Upper lobe of right lung (tissue), 1 donor: Measurements from ENCODE around the gene ZNF280A. TPM values are rescaled to one million over a fixed set of nuclear protein-coding genes. Genes with fewer than 3 reads are reported as not detected.
"Not testable (repeated sequence)": the region's sequence is repeated elsewhere in the genome, so short reads cannot be mapped to it uniquely, and the experiment has no call there.

Experiments used
- ATAC-seq: fragments of 200-7000 bp; cut with Tn5 transposase; one replicate; pipeline ENCODE4 v1.9.1; 2020; ENCODE audit warnings: mild to moderate bottlenecking, moderate library complexity
- DNase-seq: peaks from one replicate; pipeline ENCODE4 v3.0.0-alpha.2; 2020
- H3K27ac ChIP-seq: fragments of 200-600 bp; one replicate; pipeline ENCODE4 v1.8.0; 2022
- H3K27me3 ChIP-seq: fragments of 200-600 bp; one replicate; pipeline ENCODE4 v1.8.0; 2022; ENCODE audit warnings: mild to moderate bottlenecking
- H3K36me3 ChIP-seq: fragments of 200-600 bp; one replicate; pipeline ENCODE4 v1.8.0; 2022
- H3K4me1 ChIP-seq: fragments of 200-600 bp; one replicate; pipeline ENCODE4 v1.8.0; 2022
- H3K4me3 ChIP-seq: fragments of 200-600 bp; one replicate; pipeline ENCODE4 v1.8.0; 2022; ENCODE audit warnings: mild to moderate bottlenecking
- H3K9me3 ChIP-seq: fragments of 200-600 bp; one replicate; pipeline ENCODE4 v1.8.0; 2022
- intact Hi-C: fragments of 100-400 bp; cut with DNase I; formaldehyde crosslinking; loops from one replicate; pipeline ENCODE4 v1.11.0; 2022
- total RNA-seq: library from RNA; stranded (reverse); fragmentation: NEBNext Ultra II Directional; extraction: Animal tissue kit (Norgen Biotek cat#: 25700); gene quantifications from one replicate; pipeline ENCODE4 v1.2.1, GENCODE V29; 2021
- TF ChIP-seq, protein P1 (sequence below): fragments of 200-600 bp; IDR thresholded peaks from one replicate; pipeline ENCODE4 v1.8.0; 2022; ENCODE audit warnings: antibody characterized with exemption
- donor health status: DM: no; HTN: yes; CAD: no; lungs with severe emphysema.

Gene ZNF280A
- total RNA-seq, 1 donor from 2014 or later, result not detected

GRCh38 chr22:22533417-22533816, 13.3 kb upstream of the ZNF280A start:
- DNase-seq, result no peak
- TF ChIP-seq, protein P1, sequence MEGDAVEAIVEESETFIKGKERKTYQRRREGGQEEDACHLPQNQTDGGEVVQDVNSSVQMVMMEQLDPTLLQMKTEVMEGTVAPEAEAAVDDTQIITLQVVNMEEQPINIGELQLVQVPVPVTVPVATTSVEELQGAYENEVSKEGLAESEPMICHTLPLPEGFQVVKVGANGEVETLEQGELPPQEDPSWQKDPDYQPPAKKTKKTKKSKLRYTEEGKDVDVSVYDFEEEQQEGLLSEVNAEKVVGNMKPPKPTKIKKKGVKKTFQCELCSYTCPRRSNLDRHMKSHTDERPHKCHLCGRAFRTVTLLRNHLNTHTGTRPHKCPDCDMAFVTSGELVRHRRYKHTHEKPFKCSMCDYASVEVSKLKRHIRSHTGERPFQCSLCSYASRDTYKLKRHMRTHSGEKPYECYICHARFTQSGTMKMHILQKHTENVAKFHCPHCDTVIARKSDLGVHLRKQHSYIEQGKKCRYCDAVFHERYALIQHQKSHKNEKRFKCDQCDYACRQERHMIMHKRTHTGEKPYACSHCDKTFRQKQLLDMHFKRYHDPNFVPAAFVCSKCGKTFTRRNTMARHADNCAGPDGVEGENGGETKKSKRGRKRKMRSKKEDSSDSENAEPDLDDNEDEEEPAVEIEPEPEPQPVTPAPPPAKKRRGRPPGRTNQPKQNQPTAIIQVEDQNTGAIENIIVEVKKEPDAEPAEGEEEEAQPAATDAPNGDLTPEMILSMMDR, result no peak
- H3K27ac ChIP-seq, result no peak overlapping the region
- intact Hi-C loops, result no loop called here
- H3K4me3 ChIP-seq, result no peak overlapping the region
- peaks cover 11% of the 10 kb centered on the region for H3K27me3 ChIP-seq
- no peaks in the 10 kb centered on the region for H3K9me3 ChIP-seq
- H3K4me1 ChIP-seq, result no peaks in the 10 kb centered on the region
- ATAC-seq, result no peak
- no peaks in the 10 kb centered on the region for H3K36me3 ChIP-seq

GRCh38 chr22:22532547-22533071, 12.5 kb upstream of the ZNF280A start:
- H3K27ac ChIP-seq, H3K9me3 ChIP-seq, H3K4me3 ChIP-seq, H3K4me1 ChIP-seq, H3K36me3 ChIP-seq, DNase-seq, ATAC-seq, intact Hi-C loops: not testable (repeated sequence)
- H3K27me3 ChIP-seq, result peaks cover 11% of the 10 kb centered on the region

- Histone ChIP-seq H3K4me3 (no peak overlapping the region), H3K9me3 (no peaks in the 10 kb centered on the region), H3K36me3 (no peaks in the 10 kb centered on the region), H3K4me1 (no peaks in the 10 kb centered on the region), H3K27ac (no peak overlapping the region), H3K27me3 (peaks cover 11% of the 10 kb centered on the region)
- TF ChIP-seq, protein P1, result no peak
- intact Hi-C loops, result no loop called here
- ATAC-seq, result no peak
- DNase-seq, result no peak
These were observed 11.9 kb upstream of the ZNF280A start for GRCh38 chr22:22531770-22532546.

- Histone ChIP-seq H3K4me3 (no peak overlapping the region), H3K4me1 (no peaks in the 10 kb centered on the region), H3K27me3 (peaks cover 6% of the 10 kb centered on the region), H3K27ac (no peak overlapping the region), H3K9me3 (no peaks in the 10 kb centered on the region), H3K36me3 (no peaks in the 10 kb centered on the region)
- TF ChIP-seq, protein P1, result no peak
- no peak for DNase-seq
- no peak for ATAC-seq
- intact Hi-C loops, result no loop called here
These were observed 8.7 kb upstream of the ZNF280A start for GRCh38 chr22:22528780-22529179.

DNA sequence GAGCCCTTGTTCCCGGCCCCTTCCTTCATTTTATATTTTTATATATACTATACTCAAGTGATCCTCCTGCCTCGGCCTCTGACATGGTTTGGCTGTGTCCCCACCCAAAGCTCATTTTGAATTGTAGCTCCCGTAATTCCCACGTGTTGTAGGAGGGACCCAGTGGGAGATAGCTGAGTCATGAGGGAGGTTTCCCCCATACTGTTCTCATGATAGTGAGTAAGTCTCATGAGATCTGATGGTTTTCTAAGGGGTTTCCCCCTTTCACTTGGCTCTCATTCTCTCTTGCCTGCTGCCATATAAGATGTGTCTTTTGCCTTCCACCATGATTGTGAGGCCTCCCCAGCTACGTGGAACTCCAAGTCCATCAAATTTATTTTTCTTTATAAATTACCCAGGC, 7.2 kb upstream of the ZNF280A start:
- ATAC-seq (no peak), DNase-seq (no peak)
- no peaks in the 10 kb centered on the region for H3K27me3 ChIP-seq
- TF ChIP-seq, protein P1, result no peak
- H3K9me3 ChIP-seq, result no peaks in the 10 kb centered on the region
- no peak overlapping the region for H3K4me3 ChIP-seq
- H3K36me3 ChIP-seq, result no peaks in the 10 kb centered on the region
- intact Hi-C loops, result no loop called here
- H3K4me1 ChIP-seq, result no peaks in the 10 kb centered on the region
- no peak overlapping the region for H3K27ac ChIP-seq

GRCh38 chr22:22526125-22526912, 6.2 kb upstream of the ZNF280A start:
- Histone ChIP-seq H3K4me1 (no peaks in the 10 kb centered on the region), H3K4me3 (no peak overlapping the region), H3K36me3 (no peaks in the 10 kb centered on the region), H3K27me3 (no peaks in the 10 kb centered on the region), H3K9me3 (no peaks in the 10 kb centered on the region), H3K27ac (no peak overlapping the region)
- intact Hi-C loops, result no loop called here
- TF ChIP-seq, protein P1, result no peak
- DNase-seq (no peak), ATAC-seq (no peak)
